ENCODE results near the gene TSPO.

Gene TSPO

GRCh38 chr22:43159484-43160178 is 8.3 kb downstream of the TSPO start:
- DNase-seq, result no peak

GRCh38 chr22:43160497-43161126 is 9.3 kb downstream of the TSPO start:
- no peak for DNase-seq

- DNase-seq, result no peak
These were observed 11.2 kb downstream of the TSPO start for GRCh38 chr22:43162412-43163150.

- no peak for DNase-seq
These were observed 12.0 kb downstream of the TSPO start for GRCh38 chr22:43163241-43163795.

- no peak for DNase-seq
These were observed 13.3 kb downstream of the TSPO start for GRCh38 chr22:43164636-43165035.

- no peak for DNase-seq
These were observed 15.0 kb downstream of the TSPO start for GRCh38 chr22:43166132-43166930.

- DNase-seq, result no peak
These were observed 15.7 kb downstream of the TSPO start for GRCh38 chr22:43167001-43167589.

- no peak for DNase-seq
These were observed 17.3 kb downstream of the TSPO start for GRCh38 chr22:43168471-43169309.

GRCh38 chr22:43169310-43170130 is 18.2 kb downstream of the TSPO start:
- no peak for DNase-seq

GRCh38 chr22:43170131-43170480 is 18.7 kb downstream of the TSPO start:
- DNase-seq, result no peak

GRCh38 chr22:43171019-43171491 is 19.7 kb downstream of the TSPO start:
- no peak for DNase-seq

- no peak for DNase-seq
These were observed 20.2 kb downstream of the TSPO start for GRCh38 chr22:43171607-43172006.

GRCh38 chr22:43172191-43172590 is 20.8 kb downstream of the TSPO start:
- no peak for DNase-seq

GRCh38 chr22:43173566-43173965 is 22.2 kb downstream of the TSPO start:
- DNase-seq, result no peak

- DNase-seq, result no peak
These were observed 22.8 kb downstream of the TSPO start for GRCh38 chr22:43173976-43174720.

GRCh38 chr22:43174941-43175531 is 23.7 kb downstream of the TSPO start:
- no peak for DNase-seq

- DNase-seq, result no peak
These were observed 24.7 kb downstream of the TSPO start for GRCh38 chr22:43176090-43176489.

GRCh38 chr22:43177479-43177878 is 26.1 kb downstream of the TSPO start:
- DNase-seq, result no peak

- no peak for DNase-seq
These were observed 28.0 kb downstream of the TSPO start for GRCh38 chr22:43179146-43179910.
